Sigmoid colon (tissue), 4 donors: ENCODE data around the gene PLA2G15.

Experiments used
- EP300 ChIP-seq, 4 donors: sonication (generic); formaldehyde crosslinking; IDR thresholded peaks; one replicate each; pipeline ENCODE4 v1.6.1; 2017; ENCODE audit warnings: antibody characterized with exemption in 4 of 4
- POLR2A ChIP-seq, 2 donors: fragments of 450-650 bp; IDR thresholded peaks; one replicate each; pipeline ENCODE4 v1.6.1; 2016; ENCODE audit warnings: antibody characterized with exemption in 2 of 2, mild to moderate bottlenecking in 2 of 2, moderate library complexity in 2 of 2

- no peak for TF ChIP-seq POLR2A (IDR thresholded peaks at IDR 0.05)
- no peak for TF ChIP-seq EP300 (IDR thresholded peaks at IDR 0.05)
Observed at GRCh38 chr16:68242926-68243858, 2.0 kb upstream of the PLA2G15 start.
